HepG2 (cell line): ENCODE data around the gene F7. TPM values are rescaled to one million over a fixed set of nuclear protein-coding genes. Genes with fewer than 3 reads are reported as not detected.
A peak's percentile ranks its signal among the peaks of the same experiment; 100 is the strongest.

Source experiments
- ARNTL ChIP-seq: sonication (generic); formaldehyde crosslinking; IDR thresholded peaks from 2 replicates; pipeline ENCODE4 v1.4.0; 2020; ENCODE audit warnings: mild to moderate bottlenecking, missing genetic modification reagents
- DPF2 ChIP-seq: sonication (generic); formaldehyde crosslinking; IDR thresholded peaks from 2 replicates; pipeline ENCODE4 v1.4.0; 2020; ENCODE audit warnings: mild to moderate bottlenecking, low read depth, missing genetic modification reagents, borderline replicate concordance
- DRAP1 ChIP-seq: IDR thresholded peaks from 2 replicates; pipeline ENCODE4 v1.6.1; 2016; ENCODE audit warnings: missing genetic modification reagents, missing compliant biosample characterization
- GMEB1 ChIP-seq: sonication (generic); formaldehyde crosslinking; IDR thresholded peaks from 2 replicates; pipeline ENCODE4 v1.5.1; 2020; ENCODE audit warnings: missing genetic modification reagents, mild to moderate bottlenecking, borderline replicate concordance
- HOXA3 ChIP-seq: sonication (generic); formaldehyde crosslinking; IDR thresholded peaks from 2 replicates; pipeline ENCODE4 v1.5.0; 2020; ENCODE audit warnings: missing genetic modification reagents
- KAT8 ChIP-seq: IDR thresholded peaks from 2 replicates; pipeline ENCODE4 v1.6.1; 2016; ENCODE audit warnings: missing genetic modification reagents, missing compliant biosample characterization
- KLF13 ChIP-seq: sonication (generic); formaldehyde crosslinking; IDR thresholded peaks from 2 replicates; pipeline ENCODE4 v1.4.0; 2020; ENCODE audit warnings: mild to moderate bottlenecking, missing genetic modification reagents
- POLR2A ChIP-seq, 2 experiments: IDR thresholded peaks; 2 replicates each; pipeline ENCODE4 v1.6.1; 2011; ENCODE audit warnings: low read depth in 2 of 2, low read length in 2 of 2, mild to moderate bottlenecking in 1 of 2, moderate library complexity in 1 of 2; ENCODE audit not compliant: insufficient read depth in 1 of 2
- TBX2 ChIP-seq: sonication (generic); formaldehyde crosslinking; IDR thresholded peaks from 2 replicates; pipeline ENCODE4 v1.5.0; 2020; ENCODE audit warnings: missing genetic modification reagents, mild to moderate bottlenecking, borderline replicate concordance
- ZBTB25 ChIP-seq: IDR thresholded peaks from 2 replicates; pipeline ENCODE4 v1.6.1; 2018; ENCODE audit warnings: missing genetic modification reagents
- ZBTB43 ChIP-seq: sonication (generic); formaldehyde crosslinking; conservative IDR thresholded peaks from 2 replicates; pipeline ENCODE4 v1.4.0; 2020; ENCODE audit warnings: missing genetic modification reagents
- ZNF276 ChIP-seq: sonication (generic); formaldehyde crosslinking; IDR thresholded peaks from 2 replicates; pipeline ENCODE4 v1.4.0; 2020; ENCODE audit warnings: mild to moderate bottlenecking, low read depth, missing genetic modification reagents
- ZNF510 ChIP-seq: sonication (generic); formaldehyde crosslinking; IDR thresholded peaks from 2 replicates; pipeline ENCODE4 v1.4.0; 2020; ENCODE audit warnings: low read depth, mild to moderate bottlenecking, missing genetic modification reagents
- polyA plus RNA-seq, 8 experiments: library from polyadenylated mRNA; depleted of rRNA in 3 of 8; stranded (reverse) in 7 of 8; unstranded in 1 of 8; fragments of >200 nt; fragmentation: Illumina TruSeq in 4 of 8; extraction: Trizol in 4 of 8; gene quantifications; 2 replicates each; pipeline versions ENCODE4 v1.2.1 to v1.2.3, GENCODE V29; 2011 to 2016; ENCODE audit warnings: low read depth in 4 of 8, missing spikeins in 1 of 8, mixed read lengths in 1 of 8; ENCODE audit not compliant: insufficient read depth in 1 of 8
- total RNA-seq, 5 experiments: library from RNA; depleted of rRNA; stranded (reverse); fragments of >200 nt; fragmentation: Illumina TruSeq; extraction: Trizol; gene quantifications; 2 replicates each; pipeline ENCODE4 v1.2.3, GENCODE V29; 2016; ENCODE audit warnings: low read depth in 1 of 5
- TF ChIP-seq, protein P1 (sequence below): sonication (generic); formaldehyde crosslinking; IDR thresholded peaks from 2 replicates; pipeline ENCODE4 v1.8.0; 2022; ENCODE audit warnings: missing genetic modification reagents, mild to moderate bottlenecking, moderate library complexity, borderline replicate concordance
- TF ChIP-seq, protein P2 (sequence below): sonication (generic); formaldehyde crosslinking; IDR thresholded peaks from 2 replicates; pipeline ENCODE4 v1.5.0; 2020; ENCODE audit warnings: mild to moderate bottlenecking, missing genetic modification reagents

Gene F7
- total and polyA plus RNA-seq, 2 of the 13 experiments (the other 11 are each of a cell fraction or from before 2014, with no cell fraction given): 12.6 to 26.5 TPM

DNA sequence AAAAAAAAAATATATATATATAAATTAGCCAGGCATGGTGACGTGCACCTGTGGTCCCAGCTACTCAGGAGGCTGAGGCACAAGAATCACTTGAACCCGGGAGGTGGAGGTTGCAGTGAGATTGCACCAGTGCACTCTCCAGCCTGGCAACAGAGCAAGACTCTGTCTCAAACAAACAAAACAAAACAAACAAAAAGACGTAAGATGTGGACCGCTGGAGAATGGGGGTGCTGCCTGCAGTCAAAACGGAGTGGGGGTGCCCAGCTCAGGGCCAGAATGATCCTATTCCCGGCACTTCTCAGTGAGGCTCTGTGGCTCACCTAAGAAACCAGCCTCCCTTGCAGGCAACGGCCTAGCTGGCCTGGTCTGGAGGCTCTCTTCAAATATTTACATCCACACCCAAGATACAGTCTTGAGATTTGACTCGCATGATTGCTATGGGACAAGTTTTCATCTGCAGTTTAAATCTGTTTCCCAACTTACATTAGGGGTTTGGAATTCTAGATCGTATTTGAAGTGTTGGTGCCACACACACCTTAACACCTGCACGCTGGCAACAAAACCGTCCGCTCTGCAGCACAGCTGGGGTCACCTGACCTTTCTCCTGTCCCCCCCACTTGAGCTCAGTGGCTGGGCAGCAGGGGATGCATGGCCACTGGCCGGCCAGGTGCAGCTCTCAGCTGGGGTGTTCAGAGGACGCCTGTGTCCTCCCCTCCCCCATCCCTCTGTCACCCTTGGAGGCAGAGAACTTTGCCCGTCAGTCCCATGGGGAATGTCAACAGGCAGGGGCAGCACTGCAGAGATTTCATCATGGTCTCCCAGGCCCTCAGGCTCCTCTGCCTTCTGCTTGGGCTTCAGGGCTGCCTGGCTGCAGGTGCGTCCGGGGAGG, at the start of gene F7 (continued):
- TF ChIP-seq DRAP1 (CRISPR knock-in tag) (peak; percentile 72), ZNF510 (CRISPR knock-in tag) (no peak; the same call in 1 of the 2 replicates), KAT8 (CRISPR knock-in tag) (0 out of 2 replicates have a peak, but pooled peaks have one; percentile 53), ZNF276 (peak; percentile 74; the same call in 1 of the 2 replicates), KLF13 (no peak), ZBTB43 (peak; percentile 83), TBX2 (peak; percentile 87), HOXA3 (CRISPR knock-in tag) (peak; percentile 87), POLR2A (IDR thresholded peaks at IDR 0.05; ENCODE audit: insufficient read depth in 1 of 2, low read depth in 2 of 2, low read length in 2 of 2) (peak; percentile 74 to 79), ZBTB25 (CRISPR knock-in tag) (no peak), GMEB1 (CRISPR knock-in tag) (peak; percentile 66; the same call in 1 of the 2 replicates), DPF2 (CRISPR knock-in tag) (peak; percentile 87), ARNTL (CRISPR knock-in tag) (peak; percentile 79; the same call in 1 of the 2 replicates)
- TF ChIP-seq, protein P1, sequence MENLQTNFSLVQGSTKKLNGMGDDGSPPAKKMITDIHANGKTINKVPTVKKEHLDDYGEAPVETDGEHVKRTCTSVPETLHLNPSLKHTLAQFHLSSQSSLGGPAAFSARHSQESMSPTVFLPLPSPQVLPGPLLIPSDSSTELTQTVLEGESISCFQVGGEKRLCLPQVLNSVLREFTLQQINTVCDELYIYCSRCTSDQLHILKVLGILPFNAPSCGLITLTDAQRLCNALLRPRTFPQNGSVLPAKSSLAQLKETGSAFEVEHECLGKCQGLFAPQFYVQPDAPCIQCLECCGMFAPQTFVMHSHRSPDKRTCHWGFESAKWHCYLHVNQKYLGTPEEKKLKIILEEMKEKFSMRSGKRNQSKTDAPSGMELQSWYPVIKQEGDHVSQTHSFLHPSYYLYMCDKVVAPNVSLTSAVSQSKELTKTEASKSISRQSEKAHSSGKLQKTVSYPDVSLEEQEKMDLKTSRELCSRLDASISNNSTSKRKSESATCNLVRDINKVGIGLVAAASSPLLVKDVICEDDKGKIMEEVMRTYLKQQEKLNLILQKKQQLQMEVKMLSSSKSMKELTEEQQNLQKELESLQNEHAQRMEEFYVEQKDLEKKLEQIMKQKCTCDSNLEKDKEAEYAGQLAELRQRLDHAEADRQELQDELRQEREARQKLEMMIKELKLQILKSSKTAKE (CRISPR knock-in tag): peak; percentile 76
- TF ChIP-seq, protein P2, sequence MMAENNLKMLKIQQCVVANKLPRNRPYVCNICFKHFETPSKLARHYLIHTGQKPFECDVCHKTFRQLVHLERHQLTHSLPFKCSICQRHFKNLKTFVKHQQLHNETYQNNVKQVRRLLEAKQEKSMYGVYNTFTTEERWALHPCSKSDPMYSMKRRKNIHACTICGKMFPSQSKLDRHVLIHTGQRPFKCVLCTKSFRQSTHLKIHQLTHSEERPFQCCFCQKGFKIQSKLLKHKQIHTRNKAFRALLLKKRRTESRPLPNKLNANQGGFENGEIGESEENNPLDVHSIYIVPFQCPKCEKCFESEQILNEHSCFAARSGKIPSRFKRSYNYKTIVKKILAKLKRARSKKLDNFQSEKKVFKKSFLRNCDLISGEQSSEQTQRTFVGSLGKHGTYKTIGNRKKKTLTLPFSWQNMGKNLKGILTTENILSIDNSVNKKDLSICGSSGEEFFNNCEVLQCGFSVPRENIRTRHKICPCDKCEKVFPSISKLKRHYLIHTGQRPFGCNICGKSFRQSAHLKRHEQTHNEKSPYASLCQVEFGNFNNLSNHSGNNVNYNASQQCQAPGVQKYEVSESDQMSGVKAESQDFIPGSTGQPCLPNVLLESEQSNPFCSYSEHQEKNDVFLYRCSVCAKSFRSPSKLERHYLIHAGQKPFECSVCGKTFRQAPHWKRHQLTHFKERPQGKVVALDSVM (CRISPR knock-in tag): peak; percentile 38; the same call in 1 of the 2 replicates
